HG02970 (cell line): Measurements from ENCODE around the gene CBFA2T2.

Experiments
- ATAC-seq: cut with Tn5 transposase; IDR thresholded peaks from one replicate; pipeline ENCODE4 v1.9.1; 2021; ENCODE audit warnings: mild to moderate bottlenecking, moderate library complexity, moderate number of reproducible peaks; ENCODE audit not compliant: unreplicated experiment, low FRiP score

CBFA2T2 gene

GRCh38 chr20:33672426-33673113 is 182.7 kb downstream of the CBFA2T2 start:
- ATAC-seq, result no peak

- ATAC-seq, result no peak
These were observed 183.2 kb downstream of the CBFA2T2 start for GRCh38 chr20:33673114-33673409.

- ATAC-seq, result no peak
These were observed 183.8 kb downstream of the CBFA2T2 start for GRCh38 chr20:33673410-33674293.

- peak; percentile 59 for ATAC-seq
These were observed 184.6 kb downstream of the CBFA2T2 start, which contains the start of gene NECAB3 for GRCh38 chr20:33674294-33675135. Gene NECAB3 (minus strand): TSS chr20:33674428. CDS start chr20:33674352, 76 bp downstream.

- no peak for ATAC-seq
These were observed 185.5 kb downstream of the CBFA2T2 start for GRCh38 chr20:33675136-33675959.

- no peak for ATAC-seq
These were observed 186.2 kb downstream of the CBFA2T2 start for GRCh38 chr20:33676121-33676520.

GRCh38 chr20:33676652-33677645 is 187.1 kb downstream of the CBFA2T2 start:
- ATAC-seq, result no peak

GRCh38 chr20:33677991-33678702 is 188.3 kb downstream of the CBFA2T2 start:
- ATAC-seq, result no peak

- peak; percentile 55 for ATAC-seq
These were observed 190.0 kb downstream of the CBFA2T2 start for GRCh38 chr20:33679758-33680485.

- ATAC-seq, result no peak
These were observed 190.8 kb downstream of the CBFA2T2 start for GRCh38 chr20:33680686-33681085.

- no peak for ATAC-seq
These were observed 191.4 kb downstream of the CBFA2T2 start for GRCh38 chr20:33681288-33681687.

- ATAC-seq, result no peak
These were observed 191.9 kb downstream of the CBFA2T2 start for GRCh38 chr20:33681728-33682353.

GRCh38 chr20:33684533-33685327 is 194.8 kb downstream of the CBFA2T2 start:
- no peak for ATAC-seq

- peak; percentile 34 for ATAC-seq
These were observed 195.6 kb downstream of the CBFA2T2 start for GRCh38 chr20:33685328-33686099.
